SK-N-SH treated with all-trans-retinoic acid at 6 μM for 48 hours (cell line): Measurements from ENCODE around the gene GRID2IP.
"Not testable (repeated sequence)": the region's sequence is repeated elsewhere in the genome, so short reads cannot be mapped to it uniquely, and the experiment has no call there.

Experiments used
- ATAC-seq: fragments of 200-7000 bp; cut with Tn5 transposase; 3 replicates; pipeline ENCODE4 v1.9.1; 2020; ENCODE audit warnings: mild to moderate bottlenecking, moderate library complexity
- BACH2 ChIP-seq: fragments of 250-450 bp; sonication (Bioruptor Pico); IDR thresholded peaks from 2 replicates; pipeline ENCODE4 v1.9.0; 2021; ENCODE audit warnings: mild to moderate bottlenecking, borderline replicate concordance
- CREB5 ChIP-seq: fragments of 250-450 bp; sonication (Bioruptor Pico); IDR thresholded peaks from 2 replicates; pipeline ENCODE4 v1.5.1; 2020; ENCODE audit warnings: low read depth, mild to moderate bottlenecking, moderate library complexity
- CSDC2 ChIP-seq: fragments of 250-450 bp; sonication (Bioruptor Pico); IDR thresholded peaks from 2 replicates; pipeline ENCODE4 v1.5.0; 2020; ENCODE audit warnings: mild to moderate bottlenecking, moderate library complexity
- CSRNP3 ChIP-seq: fragments of 250-450 bp; sonication (Bioruptor Pico); IDR thresholded peaks from 2 replicates; pipeline ENCODE4 v1.5.1; 2021; ENCODE audit warnings: mild to moderate bottlenecking, moderate library complexity
- ESRRG ChIP-seq: fragments of 250-450 bp; sonication (Bioruptor Pico); IDR thresholded peaks from 2 replicates; pipeline ENCODE4 v1.6.1; 2021; ENCODE audit warnings: mild to moderate bottlenecking
- GLIS3 ChIP-seq: fragments of 250-450 bp; sonication (Bioruptor Pico); IDR thresholded peaks from 2 replicates; pipeline ENCODE4 v1.5.0; 2020; ENCODE audit warnings: mild to moderate bottlenecking, moderate library complexity
- ISL1 ChIP-seq: fragments of 250-450 bp; sonication (Bioruptor Pico); IDR thresholded peaks from 2 replicates; pipeline ENCODE4 v2.1.2; 2022; ENCODE audit warnings: mild to moderate bottlenecking, moderate library complexity
- OSR1 ChIP-seq: fragments of 250-450 bp; sonication (Bioruptor Pico); IDR thresholded peaks from 2 replicates; pipeline ENCODE4 v1.8.0; 2022; ENCODE audit warnings: moderate library complexity, mild to moderate bottlenecking, inconsistent platforms
- PATZ1 ChIP-seq: fragments of 250-450 bp; sonication (Bioruptor Pico); IDR thresholded peaks from 2 replicates; pipeline ENCODE4 v1.8.0; 2020; ENCODE audit warnings: mild to moderate bottlenecking, moderate library complexity, borderline replicate concordance
- POU6F1 ChIP-seq: fragments of 250-450 bp; sonication (Bioruptor Pico); IDR thresholded peaks from 2 replicates; pipeline ENCODE4 v1.8.0; 2021; ENCODE audit warnings: low read depth, mild to moderate bottlenecking, moderate library complexity, borderline replicate concordance
- PPARA ChIP-seq: fragments of 250-450 bp; sonication (Bioruptor Pico); IDR thresholded peaks from 2 replicates; pipeline ENCODE4 v1.5.0; 2020; ENCODE audit warnings: mild to moderate bottlenecking, borderline replicate concordance
- RARB ChIP-seq: fragments of 250-450 bp; sonication (Bioruptor Pico); IDR thresholded peaks from 2 replicates; pipeline ENCODE4 v1.8.0; 2021; ENCODE audit warnings: mild to moderate bottlenecking, moderate library complexity
- SNAI2 ChIP-seq: fragments of 250-450 bp; sonication (Bioruptor Pico); IDR thresholded peaks from 2 replicates; pipeline ENCODE4 v1.5.0; 2020; ENCODE audit warnings: mild to moderate bottlenecking, moderate library complexity
- TCF4 ChIP-seq: fragments of 250-450 bp; sonication (Bioruptor Pico); IDR thresholded peaks from 2 replicates; pipeline ENCODE4 v1.8.0; 2021; ENCODE audit warnings: mild to moderate bottlenecking, moderate library complexity, borderline replicate concordance
- TSHZ2 ChIP-seq: fragments of 250-450 bp; sonication (Bioruptor Pico); IDR thresholded peaks from 2 replicates; pipeline ENCODE4 v1.5.0; 2020; ENCODE audit warnings: mild to moderate bottlenecking, moderate library complexity
- ZC3H10 ChIP-seq: fragments of 250-450 bp; sonication (Bioruptor Pico); IDR thresholded peaks from 2 replicates; pipeline ENCODE4 v1.5.1; 2021; ENCODE audit warnings: mild to moderate bottlenecking, moderate library complexity
- ZFP3 ChIP-seq: fragments of 250-450 bp; sonication (Bioruptor Pico); IDR thresholded peaks from 2 replicates; pipeline ENCODE4 v1.5.0; 2020; ENCODE audit warnings: mild to moderate bottlenecking, moderate library complexity
- ZFP30 ChIP-seq: fragments of 450-650 bp; formaldehyde crosslinking; IDR thresholded peaks from 2 replicates; pipeline ENCODE4 v1.5.0; 2022; ENCODE audit warnings: mild to moderate bottlenecking, moderate library complexity
- ZNF565 ChIP-seq: fragments of 450-650 bp; formaldehyde crosslinking; conservative IDR thresholded peaks from 2 replicates; pipeline ENCODE4 v1.5.0; 2020; ENCODE audit warnings: low read depth, mild to moderate bottlenecking, moderate library complexity
- ZNF70 ChIP-seq: fragments of 450-650 bp; formaldehyde crosslinking; IDR thresholded peaks from 2 replicates; pipeline ENCODE4 v1.5.0; 2020; ENCODE audit warnings: mild to moderate bottlenecking, moderate library complexity
- ZNF8 ChIP-seq: fragments of 450-650 bp; formaldehyde crosslinking; IDR thresholded peaks from 2 replicates; pipeline ENCODE4 v1.5.0; 2020; ENCODE audit warnings: mild to moderate bottlenecking, moderate library complexity

GRID2IP gene

GRCh38 chr7:6453734-6454133 lies 97.5 kb downstream of the GRID2IP start:
- peak; percentile 86 for ATAC-seq
- no peak for TF ChIP-seq ZFP30
- TF ChIP-seq ZFP3 (CRISPR knock-in tag), result no peak
- no peak for TF ChIP-seq POU6F1
- no peak for TF ChIP-seq PPARA (CRISPR knock-in tag)
- TF ChIP-seq TSHZ2 (CRISPR knock-in tag), result no peak
- TF ChIP-seq CSDC2 (CRISPR knock-in tag), result no peak
- no peak for TF ChIP-seq RARB (CRISPR knock-in tag)
- TF ChIP-seq OSR1 (CRISPR knock-in tag), result no peak
- no peak for TF ChIP-seq TCF4 (CRISPR knock-in tag)
- no peak for TF ChIP-seq GLIS3
- no peak for TF ChIP-seq ZC3H10 (CRISPR knock-in tag)
- TF ChIP-seq PATZ1 (CRISPR knock-in tag), result no peak
- no peak for TF ChIP-seq ISL1 (CRISPR knock-in tag)
- no peak for TF ChIP-seq BACH2
- no peak for TF ChIP-seq SNAI2 (CRISPR knock-in tag)
- no peak for TF ChIP-seq CSRNP3 (CRISPR knock-in tag)
- no peak for TF ChIP-seq ESRRG (CRISPR knock-in tag)

- TF ChIP-seq CREB5 (CRISPR knock-in tag) (no peak), BACH2 (no peak), ZNF565 (CRISPR knock-in tag) (no peak), GLIS3 (no peak), TCF4 (CRISPR knock-in tag) (no peak), PPARA (CRISPR knock-in tag) (no peak), ISL1 (CRISPR knock-in tag) (no peak), RARB (CRISPR knock-in tag) (no peak), ZNF8 (CRISPR knock-in tag) (no peak), ZNF70 (CRISPR knock-in tag) (no peak), PATZ1 (CRISPR knock-in tag) (no peak)
- no peak for ATAC-seq
Observed at GRCh38 chr7:6451224-6451705, 100.0 kb downstream of the GRID2IP start.

GRCh38 chr7:6450591-6450990 lies 100.7 kb downstream of the GRID2IP start:
- ATAC-seq, result not testable (repeated sequence)

- ATAC-seq, result not testable (repeated sequence)
Observed at GRCh38 chr7:6449884-6450283, 101.4 kb downstream of the GRID2IP start.
